Stimulated activated CD4-positive, alpha-beta T cell treated with anti-CD3 and anti-CD28 coated beads, Interleukin-4, amount 100 ng/mL, for 4 hours (primary cell): ENCODE measurements around the gene NMBR.
"Not testable (repeated sequence)": the region's sequence is repeated elsewhere in the genome, so short reads cannot be mapped to it uniquely, and the experiment has no call there.

Experiments used
- DNase-seq, 2 experiments: peaks; one replicate each; pipeline ENCODE4 v3.0.0-alpha.2; 2020

The NMBR gene

GRCh38 chr6:142051404-142051803 is 95.5 kb downstream of the NMBR start:
- no peak for DNase-seq

- no peak for DNase-seq
Measured at GRCh38 chr6:142048593-142048980, 98.3 kb downstream of the NMBR start.

- DNase-seq = no peak
Measured at GRCh38 chr6:142047934-142048592, 98.9 kb downstream of the NMBR start.

- DNase-seq = no peak
Measured at GRCh38 chr6:142045380-142046278, 101.3 kb downstream of the NMBR start.

- no peak for DNase-seq
Measured at GRCh38 chr6:142035890-142036289, 111.0 kb downstream of the NMBR start.

GRCh38 chr6:142031035-142031434 is 115.9 kb downstream of the NMBR start:
- no peak for DNase-seq

GRCh38 chr6:142030115-142030619 is 116.8 kb downstream of the NMBR start:
- no peak for DNase-seq

GRCh38 chr6:142028527-142028926 is 118.4 kb downstream of the NMBR start:
- DNase-seq = no peak

GRCh38 chr6:142027804-142028203 is 119.1 kb downstream of the NMBR start:
- not testable (repeated sequence) for DNase-seq

- no peak for DNase-seq
Measured at GRCh38 chr6:142027074-142027473, 119.8 kb downstream of the NMBR start.

- DNase-seq = no peak
Measured at GRCh38 chr6:142026471-142026870, 120.5 kb downstream of the NMBR start.
